NCI-H2029 treated with DMSO at 0.1 percent for 48 hours (cell line): Measurements from ENCODE around the gene LRRC46.

Experiments
- DNase-seq: peaks from one replicate; lab custom pipeline; 2025; lab: John Stamatoyannopoulos, UW

The LRRC46 gene

GRCh38 chr17:47877368-47878034 is 46.0 kb downstream of the LRRC46 start:
- no peak for DNase-seq

GRCh38 chr17:47878203-47879027 is 46.9 kb downstream of the LRRC46 start:
- no peak for DNase-seq

GRCh38 chr17:47879028-47879585 is 47.6 kb downstream of the LRRC46 start:
- no peak for DNase-seq

- no peak for DNase-seq
Observed at GRCh38 chr17:47879776-47880454, 48.4 kb downstream of the LRRC46 start.

- DNase-seq: no peak
Observed at GRCh38 chr17:47882247-47882646, 50.8 kb downstream of the LRRC46 start.

- no peak for DNase-seq
Observed at GRCh38 chr17:47882695-47883588, 51.5 kb downstream of the LRRC46 start.

- no peak for DNase-seq
Observed at GRCh38 chr17:47883589-47884426, 52.3 kb downstream of the LRRC46 start.

GRCh38 chr17:47884427-47884740 is 52.9 kb downstream of the LRRC46 start:
- DNase-seq: no peak

GRCh38 chr17:47884905-47885730 is 53.6 kb downstream of the LRRC46 start:
- DNase-seq: no peak
